ENCODE measurements around the gene WASL.

DNA sequence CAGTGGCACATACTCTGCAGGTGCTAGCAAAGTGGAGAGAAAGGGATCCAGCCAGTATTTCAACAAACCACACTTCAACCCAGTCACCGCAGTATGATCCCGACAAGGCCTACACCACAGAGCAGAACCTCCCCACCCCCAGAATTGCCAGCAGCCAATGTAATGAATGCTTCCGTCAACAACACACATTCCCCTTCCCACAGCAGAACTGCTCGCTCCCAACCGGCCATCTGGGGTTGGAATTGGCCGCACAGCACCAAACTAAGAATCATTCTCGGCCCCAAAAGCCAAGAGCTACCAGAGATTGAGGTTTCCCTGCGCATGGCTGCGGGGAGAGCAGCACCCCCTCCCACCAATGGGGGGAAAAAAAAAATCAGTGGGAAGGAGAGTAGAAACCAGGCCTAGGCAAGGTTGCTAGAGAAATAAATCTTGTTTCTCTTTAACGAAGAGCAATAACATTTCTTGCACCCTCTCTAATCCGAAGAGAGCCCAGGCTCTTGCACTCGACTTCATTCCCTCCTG lies 1.1 kb downstream of the WASL start:
- TF ChIP-seq, protein P1, sequence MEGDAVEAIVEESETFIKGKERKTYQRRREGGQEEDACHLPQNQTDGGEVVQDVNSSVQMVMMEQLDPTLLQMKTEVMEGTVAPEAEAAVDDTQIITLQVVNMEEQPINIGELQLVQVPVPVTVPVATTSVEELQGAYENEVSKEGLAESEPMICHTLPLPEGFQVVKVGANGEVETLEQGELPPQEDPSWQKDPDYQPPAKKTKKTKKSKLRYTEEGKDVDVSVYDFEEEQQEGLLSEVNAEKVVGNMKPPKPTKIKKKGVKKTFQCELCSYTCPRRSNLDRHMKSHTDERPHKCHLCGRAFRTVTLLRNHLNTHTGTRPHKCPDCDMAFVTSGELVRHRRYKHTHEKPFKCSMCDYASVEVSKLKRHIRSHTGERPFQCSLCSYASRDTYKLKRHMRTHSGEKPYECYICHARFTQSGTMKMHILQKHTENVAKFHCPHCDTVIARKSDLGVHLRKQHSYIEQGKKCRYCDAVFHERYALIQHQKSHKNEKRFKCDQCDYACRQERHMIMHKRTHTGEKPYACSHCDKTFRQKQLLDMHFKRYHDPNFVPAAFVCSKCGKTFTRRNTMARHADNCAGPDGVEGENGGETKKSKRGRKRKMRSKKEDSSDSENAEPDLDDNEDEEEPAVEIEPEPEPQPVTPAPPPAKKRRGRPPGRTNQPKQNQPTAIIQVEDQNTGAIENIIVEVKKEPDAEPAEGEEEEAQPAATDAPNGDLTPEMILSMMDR (IDR thresholded peaks at IDR 0.05; ENCODE audit: insufficient read depth, low read depth, low read length): no peak
- no peak for TF ChIP-seq EZH2 (IDR thresholded peaks at IDR 0.05; ENCODE audit: insufficient read depth, low read length)

Measured in astrocyte (in vitro differentiated cells and primary cell).